Caco-2 (cell line): ENCODE data around the gene PTPRF. TPM values are rescaled to one million over a fixed set of nuclear protein-coding genes. Genes with fewer than 3 reads are reported as not detected.

ENCODE experiments used
- BruUV-seq: library from RNA; stranded (reverse); fragments of 400-500 nt; replicated peaks from 2 replicates; lab custom pipeline; 2021; lab: Mats Ljungman, UMichigan
- CTCF ChIA-PET: fragments of 300-600 bp; sonication (Branson Sonifier 250); formaldehyde crosslinking; loops from one replicate; lab custom pipeline; 2022; ENCODE audit warnings: antibody characterized with exemption; lab: Charles Lee
- POLR2A ChIA-PET: fragments of 300-600 bp; sonication (Branson Sonifier 250); formaldehyde crosslinking; loops from one replicate; lab custom pipeline; 2022; ENCODE audit warnings: antibody characterized with exemption; lab: Charles Lee
- DNase-seq, 2 experiments: peaks; one replicate each; pipeline versions ENCODE4 v3.0.0 to v3.0.0-alpha.2; 2020 to 2022
- H3K27me3 ChIP-seq: replicated peaks from 2 replicates; pipeline ENCODE4 v1.6.0; 2011; ENCODE audit warnings: low read length; ENCODE audit not compliant: control insufficient read depth, insufficient read depth
- H3K36me3 ChIP-seq: 2 replicates; pipeline ENCODE4 v1.5.1; 2011; ENCODE audit warnings: low read length; ENCODE audit not compliant: control insufficient read depth, insufficient read depth
- H3K4me1 ChIP-seq: fragments of 250-450 bp; sonication (Bioruptor Pico); 2 replicates; pipeline ENCODE4 v1.5.1; 2020; ENCODE audit warnings: mild to moderate bottlenecking
- H3K4me3 ChIP-seq: 2 replicates; pipeline ENCODE4 v1.5.1; 2011; ENCODE audit warnings: low read depth, mild to moderate bottlenecking, control low read depth, low read length
- H3K9me3 ChIP-seq: fragments of 250-450 bp; sonication (Bioruptor Pico); 2 replicates; pipeline ENCODE4 v1.5.1; 2020; ENCODE audit warnings: mild to moderate bottlenecking, moderate library complexity
- H3K27ac Mint-ChIP-seq: one replicate; pipeline ENCODE4 v1.8.0; 2022; ENCODE audit warnings: mixed read lengths; ENCODE audit not compliant: unreplicated experiment
- H3K27me3 Mint-ChIP-seq: one replicate; pipeline ENCODE4 v1.8.0; 2022; ENCODE audit warnings: mixed read lengths; ENCODE audit not compliant: insufficient read depth, unreplicated experiment
- H3K36me3 Mint-ChIP-seq: one replicate; pipeline ENCODE4 v1.8.0; 2022; ENCODE audit warnings: mild to moderate bottlenecking, mixed read lengths; ENCODE audit not compliant: insufficient read depth, unreplicated experiment
- H3K4me1 Mint-ChIP-seq: one replicate; pipeline ENCODE4 v1.8.0; 2022; ENCODE audit warnings: low read depth, mixed read lengths; ENCODE audit not compliant: unreplicated experiment
- H3K4me3 Mint-ChIP-seq: one replicate; pipeline ENCODE4 v1.8.0; 2022; ENCODE audit warnings: mild to moderate bottlenecking, moderate library complexity, mixed read lengths; ENCODE audit not compliant: unreplicated experiment
- H3K9me3 Mint-ChIP-seq: one replicate; pipeline ENCODE4 v1.8.0; 2022; ENCODE audit warnings: mixed read lengths; ENCODE audit not compliant: unreplicated experiment
- intact Hi-C: fragments of 100-400 bp; cut with micrococcal nuclease; formaldehyde crosslinking; loops from one replicate; pipeline ENCODE4 v1.10.0; 2022; ENCODE audit not compliant: unreplicated experiment
- total RNA-seq: library from RNA; stranded (reverse); gene quantifications from 2 replicates; pipeline ENCODE4 v1.2.3, GENCODE V29; 2022
- TF ChIP-seq, protein P1 (sequence below), 2 experiments: fragments of 200-600 bp in 1 of 2; IDR thresholded peaks; 1 replicate in 1 of 2; 2 replicates in 1 of 2; pipeline versions ENCODE4 v1.5.1 to v1.8.0; 2011 to 2022; ENCODE audit warnings: antibody characterized with exemption in 1 of 2, control low read depth in 1 of 2, inconsistent platforms in 1 of 2, low read depth in 1 of 2, low read length in 1 of 2, mild to moderate bottlenecking in 1 of 2, moderate library complexity in 1 of 2; ENCODE audit not compliant: insufficient read depth in 1 of 2, severe bottlenecking in 1 of 2, unreplicated experiment in 1 of 2

Gene PTPRF
- total RNA-seq, 1 experiment from 2014 or later = 158 TPM

DNA sequence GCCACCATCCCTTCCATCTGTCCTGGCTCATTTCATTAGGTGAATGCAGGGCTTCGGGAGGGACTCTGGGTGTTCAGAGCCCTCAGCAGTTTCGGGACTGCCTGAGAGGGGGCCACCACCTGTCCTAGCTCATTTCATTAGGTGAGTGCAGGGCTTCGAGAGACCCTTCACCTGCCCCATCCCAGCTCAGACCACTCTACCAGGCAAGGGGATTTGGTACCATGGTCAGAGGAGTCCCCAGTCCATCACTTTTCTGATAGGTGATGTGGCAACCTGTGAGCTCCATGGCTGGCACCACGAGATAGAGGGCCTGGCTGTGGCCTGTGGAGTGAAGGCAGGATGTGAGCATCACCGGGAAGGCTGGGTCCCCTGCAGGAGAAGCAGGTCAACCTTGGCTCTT lies 86.3 kb downstream of the PTPRF start:
- no peaks in the 10 kb centered on the region for H3K4me1 ChIP-seq
- no peak overlapping the region for H3K4me3 ChIP-seq
- no peaks in the 10 kb centered on the region for H3K4me1 Mint-ChIP-seq
- BruUV-seq = no TSS peak
- H3K27ac Mint-ChIP-seq = no peak overlapping the region
- no peaks in the 10 kb centered on the region for H3K27me3 ChIP-seq
- H3K36me3 Mint-ChIP-seq = peaks cover 43% of the 10 kb centered on the region
- no peaks in the 10 kb centered on the region for H3K9me3 Mint-ChIP-seq
- 0 out of 2 replicates have a peak, but pooled peaks cover 2% of the 10 kb centered on the region for H3K36me3 ChIP-seq
- CTCF ChIA-PET = no interaction called here
- intact Hi-C loops = no loop called here
- no peaks in the 10 kb centered on the region for H3K27me3 Mint-ChIP-seq
- POLR2A ChIA-PET = no interaction called here
- TF ChIP-seq, protein P1, sequence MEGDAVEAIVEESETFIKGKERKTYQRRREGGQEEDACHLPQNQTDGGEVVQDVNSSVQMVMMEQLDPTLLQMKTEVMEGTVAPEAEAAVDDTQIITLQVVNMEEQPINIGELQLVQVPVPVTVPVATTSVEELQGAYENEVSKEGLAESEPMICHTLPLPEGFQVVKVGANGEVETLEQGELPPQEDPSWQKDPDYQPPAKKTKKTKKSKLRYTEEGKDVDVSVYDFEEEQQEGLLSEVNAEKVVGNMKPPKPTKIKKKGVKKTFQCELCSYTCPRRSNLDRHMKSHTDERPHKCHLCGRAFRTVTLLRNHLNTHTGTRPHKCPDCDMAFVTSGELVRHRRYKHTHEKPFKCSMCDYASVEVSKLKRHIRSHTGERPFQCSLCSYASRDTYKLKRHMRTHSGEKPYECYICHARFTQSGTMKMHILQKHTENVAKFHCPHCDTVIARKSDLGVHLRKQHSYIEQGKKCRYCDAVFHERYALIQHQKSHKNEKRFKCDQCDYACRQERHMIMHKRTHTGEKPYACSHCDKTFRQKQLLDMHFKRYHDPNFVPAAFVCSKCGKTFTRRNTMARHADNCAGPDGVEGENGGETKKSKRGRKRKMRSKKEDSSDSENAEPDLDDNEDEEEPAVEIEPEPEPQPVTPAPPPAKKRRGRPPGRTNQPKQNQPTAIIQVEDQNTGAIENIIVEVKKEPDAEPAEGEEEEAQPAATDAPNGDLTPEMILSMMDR (IDR thresholded peaks at IDR 0.05; ENCODE audit: insufficient read depth in 1 of 2, low read depth in 1 of 2, low read length in 1 of 2, severe bottlenecking in 1 of 2, unreplicated experiment in 1 of 2) = no peak
- no peak overlapping the region for H3K4me3 Mint-ChIP-seq
- no peaks in the 10 kb centered on the region for H3K9me3 ChIP-seq
- DNase-seq = no peak

DNA sequence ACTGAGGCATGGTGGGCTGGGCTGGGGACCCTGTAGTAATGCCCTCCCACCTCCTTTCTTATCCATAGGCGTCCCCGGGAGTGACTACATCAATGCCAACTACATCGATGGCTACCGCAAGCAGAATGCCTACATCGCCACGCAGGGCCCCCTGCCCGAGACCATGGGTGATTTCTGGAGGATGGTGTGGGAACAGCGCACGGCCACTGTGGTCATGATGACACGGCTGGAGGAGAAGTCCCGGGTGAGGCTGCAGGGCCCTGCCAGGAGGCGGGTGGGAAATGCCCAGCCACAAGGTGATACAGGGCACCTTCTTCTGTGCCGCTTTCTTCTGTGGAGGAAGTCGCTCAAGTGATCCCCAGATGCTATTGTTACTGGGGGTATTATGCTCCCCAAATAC lies 87.0 kb downstream of the PTPRF start:
- H3K9me3 Mint-ChIP-seq = no peaks in the 10 kb centered on the region
- TF ChIP-seq, protein P1 (IDR thresholded peaks at IDR 0.05; ENCODE audit: insufficient read depth in 1 of 2, low read depth in 1 of 2, low read length in 1 of 2, severe bottlenecking in 1 of 2, unreplicated experiment in 1 of 2) = no peak
- no peaks in the 10 kb centered on the region for H3K4me1 ChIP-seq
- POLR2A ChIA-PET = no interaction called here
- H3K4me1 Mint-ChIP-seq = no peaks in the 10 kb centered on the region
- 0 out of 2 replicates have a peak, but pooled peaks cover 2% of the 10 kb centered on the region for H3K36me3 ChIP-seq
- H3K4me3 Mint-ChIP-seq = no peak overlapping the region
- CTCF ChIA-PET = no interaction called here
- intact Hi-C loops = no loop called here
- H3K27me3 Mint-ChIP-seq = no peaks in the 10 kb centered on the region
- H3K27me3 ChIP-seq = no peaks in the 10 kb centered on the region
- no peak overlapping the region for H3K27ac Mint-ChIP-seq
- H3K9me3 ChIP-seq = no peaks in the 10 kb centered on the region
- peaks cover 39% of the 10 kb centered on the region for H3K36me3 Mint-ChIP-seq
- BruUV-seq = no TSS peak
- no peak overlapping the region for H3K4me3 ChIP-seq
- no peak for DNase-seq

DNA sequence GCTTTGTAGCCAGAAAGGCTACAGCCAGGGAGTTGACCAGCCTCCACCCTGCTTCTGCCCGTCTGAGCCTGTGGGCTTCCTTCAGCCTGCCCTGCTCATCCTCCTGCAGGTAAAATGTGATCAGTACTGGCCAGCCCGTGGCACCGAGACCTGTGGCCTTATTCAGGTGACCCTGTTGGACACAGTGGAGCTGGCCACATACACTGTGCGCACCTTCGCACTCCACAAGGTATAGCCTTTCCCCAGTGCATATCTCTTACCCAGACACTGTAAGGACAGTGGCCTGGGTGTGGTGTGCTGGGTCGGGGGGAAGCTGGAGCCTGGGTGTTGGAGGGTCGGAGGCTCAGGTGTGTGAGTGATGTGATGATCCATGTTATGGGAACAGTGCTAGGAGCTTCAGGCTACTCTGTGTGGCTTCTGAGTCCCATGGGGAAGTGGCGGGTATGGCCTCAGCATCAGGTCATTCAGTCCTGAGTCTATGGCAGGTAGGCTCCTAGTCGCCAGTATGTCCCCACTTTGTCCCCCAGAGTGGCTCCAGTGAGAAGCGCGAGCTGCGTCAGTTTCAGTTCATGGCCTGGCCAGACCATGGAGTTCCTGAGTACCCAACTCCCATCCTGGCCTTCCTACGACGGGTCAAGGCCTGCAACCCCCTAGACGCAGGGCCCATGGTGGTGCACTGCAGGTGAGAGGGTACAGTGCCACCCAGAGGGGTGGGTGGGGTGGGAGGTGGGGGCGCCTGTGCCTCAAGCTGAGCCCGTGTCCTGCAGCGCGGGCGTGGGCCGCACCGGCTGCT lies 88.0 kb downstream of the PTPRF start:
- intact Hi-C loops = no loop called here
- no peak for DNase-seq
- Histone ChIP-seq H3K4me1 (no peaks in the 10 kb centered on the region), H3K36me3 (peaks cover 2% of the 10 kb centered on the region; the same call in 1 of the 2 replicates), H3K9me3 (no peaks in the 10 kb centered on the region), H3K27me3 (no peaks in the 10 kb centered on the region), H3K4me3 (no peak overlapping the region)
- H3K4me1 Mint-ChIP-seq = no peaks in the 10 kb centered on the region
- POLR2A ChIA-PET = no interaction called here
- no peaks in the 10 kb centered on the region for H3K9me3 Mint-ChIP-seq
- TF ChIP-seq, protein P1 (IDR thresholded peaks at IDR 0.05; ENCODE audit: insufficient read depth in 1 of 2, low read depth in 1 of 2, low read length in 1 of 2, severe bottlenecking in 1 of 2, unreplicated experiment in 1 of 2) = no peak
- H3K27ac Mint-ChIP-seq = no peak overlapping the region
- no TSS peak for BruUV-seq
- H3K4me3 Mint-ChIP-seq = no peak overlapping the region
- no peaks in the 10 kb centered on the region for H3K27me3 Mint-ChIP-seq
- CTCF ChIA-PET = no interaction called here
- H3K36me3 Mint-ChIP-seq = peaks cover 35% of the 10 kb centered on the region
